PC-3 (cell line): Measurements from ENCODE around the gene TRMT6.

Experiments
- EZH2 ChIP-seq: fragments of 300-600 bp; sonication (generic); IDR thresholded peaks from one replicate; pipeline ENCODE4 v1.6.1; 2017; ENCODE audit warnings: antibody characterized with exemption, mild to moderate bottlenecking, low read length; ENCODE audit not compliant: unreplicated experiment
- EZH2phosphoT487 ChIP-seq: fragments of 300-600 bp; sonication (generic); IDR thresholded peaks from 2 replicates; pipeline ENCODE4 v1.6.1; 2018; ENCODE audit warnings: mild to moderate bottlenecking, antibody characterized with exemption, low read length, borderline replicate concordance
- TF ChIP-seq, protein P1 (sequence below): fragments of 300-600 bp; sonication (generic); conservative IDR thresholded peaks from 2 replicates; pipeline ENCODE4 v1.5.1; 2017; ENCODE audit warnings: antibody characterized with exemption, low read depth, mild to moderate bottlenecking, low read length

DNA sequence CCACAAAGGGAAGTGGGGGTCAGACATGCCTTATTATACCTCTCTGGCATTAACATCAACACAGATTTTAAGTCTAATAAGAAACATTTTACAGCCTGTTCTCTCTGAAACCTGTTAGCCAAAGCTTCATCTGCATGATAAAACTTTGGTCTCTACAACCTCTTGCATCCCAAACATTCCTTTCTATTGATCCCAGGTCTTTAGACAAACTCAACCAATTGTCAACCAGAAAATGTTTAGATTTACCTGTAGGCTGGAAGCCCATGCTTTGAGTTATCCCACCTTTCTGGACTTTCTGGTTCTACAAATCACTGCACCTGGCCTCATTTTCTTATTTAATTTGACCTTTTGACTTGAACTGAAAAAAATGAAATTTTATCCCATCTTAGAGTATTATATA is 20.9 kb upstream of the TRMT6 start:
- TF ChIP-seq, protein P1, sequence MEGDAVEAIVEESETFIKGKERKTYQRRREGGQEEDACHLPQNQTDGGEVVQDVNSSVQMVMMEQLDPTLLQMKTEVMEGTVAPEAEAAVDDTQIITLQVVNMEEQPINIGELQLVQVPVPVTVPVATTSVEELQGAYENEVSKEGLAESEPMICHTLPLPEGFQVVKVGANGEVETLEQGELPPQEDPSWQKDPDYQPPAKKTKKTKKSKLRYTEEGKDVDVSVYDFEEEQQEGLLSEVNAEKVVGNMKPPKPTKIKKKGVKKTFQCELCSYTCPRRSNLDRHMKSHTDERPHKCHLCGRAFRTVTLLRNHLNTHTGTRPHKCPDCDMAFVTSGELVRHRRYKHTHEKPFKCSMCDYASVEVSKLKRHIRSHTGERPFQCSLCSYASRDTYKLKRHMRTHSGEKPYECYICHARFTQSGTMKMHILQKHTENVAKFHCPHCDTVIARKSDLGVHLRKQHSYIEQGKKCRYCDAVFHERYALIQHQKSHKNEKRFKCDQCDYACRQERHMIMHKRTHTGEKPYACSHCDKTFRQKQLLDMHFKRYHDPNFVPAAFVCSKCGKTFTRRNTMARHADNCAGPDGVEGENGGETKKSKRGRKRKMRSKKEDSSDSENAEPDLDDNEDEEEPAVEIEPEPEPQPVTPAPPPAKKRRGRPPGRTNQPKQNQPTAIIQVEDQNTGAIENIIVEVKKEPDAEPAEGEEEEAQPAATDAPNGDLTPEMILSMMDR = no peak
- TF ChIP-seq EZH2 (no peak), EZH2phosphoT487 (no peak)
